HL-60/S4 treated with phorbol 12-myristate 13-acetate at 8.2 ng/mL for 4 days and 3 days (cell line): Measurements from ENCODE around the gene CLCN1.

Experiments used
- in situ Hi-C: fragments of 300-500 bp; cut with MboI; formaldehyde crosslinking; loops from 2 replicates; pipeline ENCODE4 v1.15.0; 2022; ENCODE audit warnings: low sequenced_read_pairs

CLCN1 gene

GRCh38 chr7:143362131-143363015 is 46.5 kb downstream of the CLCN1 start, which contains the start of gene FAM131B:
Gene FAM131B (minus strand): TSS chr7:143362713. CDS start chr7:143362603, 110 bp downstream.
- in situ Hi-C loops: no loop called here

- in situ Hi-C loops: no loop called here
Observed at GRCh38 chr7:143363016-143363937, 47.4 kb downstream of the CLCN1 start.

GRCh38 chr7:143367972-143368371 is 52.1 kb downstream of the CLCN1 start:
- in situ Hi-C loops: no loop called here

GRCh38 chr7:143368387-143368786 is 52.5 kb downstream of the CLCN1 start:
- in situ Hi-C loops: no loop called here

- in situ Hi-C loops: no loop called here
Observed at GRCh38 chr7:143369678-143370651, 54.1 kb downstream of the CLCN1 start.

GRCh38 chr7:143372070-143372469 is 56.2 kb downstream of the CLCN1 start:
- in situ Hi-C loops: no loop called here

GRCh38 chr7:143373255-143373794 is 57.4 kb downstream of the CLCN1 start:
- in situ Hi-C loops: no loop called here

- in situ Hi-C loops: no loop called here
Observed at GRCh38 chr7:143374561-143374960, 58.6 kb downstream of the CLCN1 start.

GRCh38 chr7:143375298-143376034 is 59.6 kb downstream of the CLCN1 start:
- in situ Hi-C loops: no loop called here

- in situ Hi-C loops: no loop called here
Observed at GRCh38 chr7:143376396-143376795, 60.5 kb downstream of the CLCN1 start.

GRCh38 chr7:143379611-143380259 is 63.8 kb downstream of the CLCN1 start:
- in situ Hi-C loops: no loop called here

- in situ Hi-C loops: no loop called here
Observed at GRCh38 chr7:143380260-143380645, 64.3 kb downstream of the CLCN1 start.

GRCh38 chr7:143380646-143381426 is 64.9 kb downstream of the CLCN1 start, which contains the start of gene ZYX:
Gene ZYX (plus strand): TSS chr7:143381345. CDS start chr7:143381572, 227 bp downstream.
- in situ Hi-C loops: no loop called here

GRCh38 chr7:143381427-143382125 is 65.7 kb downstream of the CLCN1 start:
- in situ Hi-C loops: no loop called here

GRCh38 chr7:143382126-143382790 is 66.3 kb downstream of the CLCN1 start:
- in situ Hi-C loops: no loop called here

- in situ Hi-C loops: no loop called here
Observed at GRCh38 chr7:143382791-143383641, 67.1 kb downstream of the CLCN1 start.
